HCT116 (cell line): Measurements from ENCODE around the gene PFKM. TPM values are rescaled to one million over a fixed set of nuclear protein-coding genes. Genes with fewer than 3 reads are reported as not detected.

ENCODE experiments used
- ATAC-seq: fragments of 200-7000 bp; cut with Tn5 transposase; 2 replicates; pipeline ENCODE4 v1.9.1; 2020; ENCODE audit warnings: mild to moderate bottlenecking, moderate library complexity
- BruUV-seq: library from RNA; stranded (reverse); fragments of 400-500 nt; replicated peaks from 2 replicates; lab custom pipeline; 2021; lab: Mats Ljungman, UMichigan
- CTCF ChIA-PET: fragments of 300-600 bp; sonication (Branson Sonifier 250); formaldehyde crosslinking; loops from one replicate; lab custom pipeline; 2021; ENCODE audit warnings: antibody characterized with exemption; lab: Charles Lee
- POLR2A ChIA-PET: fragments of 300-600, 350-600 bp; sonication (Branson Sonifier 250); formaldehyde crosslinking; loops from one replicate; lab custom pipeline; 2021; ENCODE audit warnings: antibody characterized with exemption; lab: Charles Lee
- RAD21 ChIA-PET, 2 experiments: fragments of 300-600 bp; sonication (Branson Sonifier 250); formaldehyde crosslinking; loops; one replicate each; lab custom pipeline; 2023; ENCODE audit warnings: low total read pairs in 2 of 2; ENCODE audit not compliant: uncharacterized antibody in 2 of 2, unreplicated experiment in 2 of 2, low non-redundant PET in 1 of 2; lab: Charles Lee
- DNase-seq: peaks from one replicate; pipeline ENCODE4 v3.0.0-alpha.2; 2010; ENCODE audit warnings: low read depth, low spot score
- H2AFZ ChIP-seq: fragments of 200-600 bp; shearing (Covaris generic), sonication (generic); 2 replicates; pipeline ENCODE4 v1.6.1; 2017; ENCODE audit warnings: low read depth, mixed run types, mixed read lengths, antibody characterized with exemption, low read length; ENCODE audit not compliant: poor library complexity, severe bottlenecking
- H3K27ac ChIP-seq: 2 replicates; pipeline ENCODE4 v1.5.1; 2012; ENCODE audit warnings: low read depth, low read length
- H3K27me3 ChIP-seq: fragments of 200-600 bp; sonication (generic); 2 replicates; pipeline ENCODE4 v1.6.1; 2016; ENCODE audit warnings: mixed run types, low read length, mixed read lengths; ENCODE audit not compliant: insufficient read depth
- H3K36me3 ChIP-seq, 2 experiments: fragments of 200-500 bp in 1 of 2; fragments of 200-600 bp in 1 of 2; sonication (Bioruptor generic) in 1 of 2; sonication (generic) in 1 of 2; 2 replicates each; pipeline versions ENCODE4 v1.5.1 to v1.6.1; 2014 to 2016; ENCODE audit warnings: low read length in 2 of 2, inconsistent platforms in 1 of 2, mixed read lengths in 1 of 2, mixed run types in 1 of 2; ENCODE audit not compliant: insufficient read depth in 2 of 2, control insufficient read depth in 1 of 2
- H3K4me1 ChIP-seq, 2 experiments: fragments of 200-600 bp in 1 of 2; sonication (generic) in 1 of 2; 2 replicates each; pipeline versions ENCODE4 v1.5.1 to v1.6.1; 2012 to 2017; ENCODE audit warnings: low read length in 2 of 2, inconsistent platforms in 1 of 2, mild to moderate bottlenecking in 1 of 2, mixed read lengths in 1 of 2, mixed run types in 1 of 2, moderate library complexity in 1 of 2; ENCODE audit not compliant: insufficient read depth in 2 of 2, control insufficient read depth in 1 of 2
- H3K4me2 ChIP-seq: fragments of 200-600 bp; sonication (generic); 2 replicates; pipeline ENCODE4 v1.6.1; 2017; ENCODE audit warnings: mixed run types, low read length, mixed read lengths
- H3K4me3 ChIP-seq, 2 experiments: fragments of 200-600 bp in 1 of 2; sonication (generic) in 1 of 2; replicated peaks in 1 of 2; 2 replicates each; pipeline ENCODE4 v1.5.1; 2011 to 2016; ENCODE audit warnings: low read length in 2 of 2, control low read depth in 1 of 2, low read depth in 1 of 2, mild to moderate bottlenecking in 1 of 2, mixed read lengths in 1 of 2, mixed run types in 1 of 2
- H3K79me2 ChIP-seq: fragments of 200-600 bp; sonication (generic); 2 replicates; pipeline ENCODE4 v1.6.1; 2017; ENCODE audit warnings: mild to moderate bottlenecking, mixed run types, low read length, moderate library complexity, mixed read lengths; ENCODE audit not compliant: insufficient read depth
- H3K9ac ChIP-seq: fragments of 200-600 bp; sonication (generic); 2 replicates; pipeline ENCODE4 v1.6.1; 2016; ENCODE audit warnings: low read length, mixed read lengths
- H3K9me2 ChIP-seq: fragments of 200-600 bp; sonication (generic), shearing (Covaris generic); 2 replicates; pipeline ENCODE4 v1.6.1; 2017; ENCODE audit warnings: mixed run types, mild to moderate bottlenecking, moderate library complexity; ENCODE audit not compliant: insufficient read depth
- H3K9me3 ChIP-seq, 2 experiments: fragments of 200-500 bp in 1 of 2; fragments of 200-600 bp in 1 of 2; sonication (Bioruptor generic) in 1 of 2; sonication (generic) in 1 of 2; 2 replicates each; pipeline ENCODE4 v1.6.1; 2014 to 2017; ENCODE audit warnings: low read length in 2 of 2, mixed read lengths in 2 of 2, inconsistent platforms in 1 of 2, low read depth in 1 of 2, mild to moderate bottlenecking in 1 of 2, mixed run types in 1 of 2, moderate library complexity in 1 of 2; ENCODE audit not compliant: control insufficient read depth in 1 of 2, insufficient read depth in 1 of 2
- H4K20me1 ChIP-seq: fragments of 200-600 bp; sonication (generic), shearing (Covaris generic); 2 replicates; pipeline ENCODE4 v1.6.1; 2017; ENCODE audit warnings: mixed run types, mild to moderate bottlenecking, moderate library complexity; ENCODE audit not compliant: insufficient read depth
- ATF3 ChIP-seq: IDR thresholded peaks from 2 replicates; pipeline ENCODE4 v1.6.1; 2012
- CBX3 ChIP-seq: IDR thresholded peaks from 2 replicates; pipeline ENCODE4 v1.6.1; 2012; ENCODE audit warnings: low read depth
- CEBPB ChIP-seq: IDR thresholded peaks from 2 replicates; pipeline ENCODE4 v1.6.1; 2012; ENCODE audit warnings: low read depth
- ELF1 ChIP-seq: IDR thresholded peaks from 2 replicates; pipeline ENCODE4 v1.6.1; 2012; ENCODE audit warnings: low read depth, borderline replicate concordance
- EZH2 ChIP-seq: fragments of 200-600 bp; sonication (generic); IDR thresholded peaks from 2 replicates; pipeline ENCODE4 v1.6.1; 2017; ENCODE audit warnings: antibody characterized with exemption, mixed run types
- JUND ChIP-seq: IDR thresholded peaks from 2 replicates; pipeline ENCODE4 v1.6.1; 2012
- MAX ChIP-seq: IDR thresholded peaks from 2 replicates; pipeline ENCODE4 v1.6.1; 2012
- POLR2A ChIP-seq: IDR thresholded peaks from 2 replicates; pipeline ENCODE4 v1.7.0; 2011; ENCODE audit warnings: borderline replicate concordance; ENCODE audit not compliant: insufficient read depth, insufficient read length; ENCODE audit errors: extremely low read depth
- POLR2AphosphoS5 ChIP-seq: IDR thresholded peaks from 2 replicates; pipeline ENCODE4 v1.6.1; 2011; ENCODE audit warnings: mild to moderate bottlenecking, low read depth, low read length, moderate library complexity
- RAD21 ChIP-seq: IDR thresholded peaks from 2 replicates; pipeline ENCODE4 v1.6.1; 2012; ENCODE audit warnings: low read depth, mild to moderate bottlenecking
- REST ChIP-seq: IDR thresholded peaks from 2 replicates; pipeline ENCODE4 v1.6.1; 2012; ENCODE audit warnings: low read depth
- SIN3A ChIP-seq: IDR thresholded peaks from 2 replicates; pipeline ENCODE4 v1.6.1; 2012; ENCODE audit warnings: low read depth
- SP1 ChIP-seq: IDR thresholded peaks from 2 replicates; pipeline ENCODE4 v1.6.1; 2012; ENCODE audit warnings: low read depth
- SRF ChIP-seq: IDR thresholded peaks from 2 replicates; pipeline ENCODE4 v1.6.1; 2012; ENCODE audit warnings: low read depth
- YY1 ChIP-seq: IDR thresholded peaks from 2 replicates; pipeline ENCODE4 v1.6.1; 2011; ENCODE audit warnings: low read length, low read depth, moderate library complexity, mild to moderate bottlenecking; ENCODE audit not compliant: insufficient replicate concordance; ENCODE audit errors: extremely low read depth
- intact Hi-C: fragments of 100-400 bp; cut with micrococcal nuclease; formaldehyde crosslinking; loops from 2 replicates; pipeline ENCODE4 v1.10.0; 2022
- total RNA-seq: library from RNA; stranded (reverse); gene quantifications from one replicate; pipeline ENCODE4 v1.2.1, GENCODE V29; 2021; ENCODE audit not compliant: unreplicated experiment
- TF ChIP-seq, protein P1 (sequence below): IDR thresholded peaks from 2 replicates; pipeline ENCODE4 v1.6.1; 2011; ENCODE audit warnings: mild to moderate bottlenecking, low read length, moderate library complexity; ENCODE audit not compliant: insufficient replicate concordance; ENCODE audit errors: extremely low read depth

PFKM gene
- total RNA-seq, 1 experiment from 2014 or later, result 144 TPM

DNA sequence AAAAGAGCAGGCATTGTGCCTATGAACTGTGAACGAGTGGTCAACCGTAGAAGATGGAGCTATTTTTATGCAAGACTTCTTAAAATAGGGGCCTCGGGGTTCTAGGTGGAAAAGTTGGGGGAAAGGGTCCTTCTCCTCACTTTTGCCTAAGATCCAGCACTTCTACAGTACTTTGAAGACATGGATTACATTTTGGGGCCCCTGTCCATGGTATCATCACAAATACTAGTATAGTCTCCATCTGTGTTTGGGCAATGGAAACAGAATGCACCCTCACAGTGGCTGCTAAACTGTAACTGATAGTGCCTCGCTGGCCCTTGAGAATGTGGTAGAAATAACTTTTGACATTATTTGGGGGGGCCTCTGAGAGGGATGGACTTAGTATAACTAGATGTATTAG lies 58.8 kb downstream of the PFKM start:
- no peak overlapping the region for H3K27ac ChIP-seq
- no peaks in the 10 kb centered on the region for H4K20me1 ChIP-seq
- H3K27me3 ChIP-seq, result peaks cover 24% of the 10 kb centered on the region; the same call in 1 of the 2 replicates
- no peaks in the 10 kb centered on the region for H3K9me3 ChIP-seq
- no peak overlapping the region for H3K9ac ChIP-seq
- no TSS peak for BruUV-seq
- CTCF ChIA-PET, result interaction anchor here (1.0 kb wide), 1 partner anchor 19 kb away, joined by 3 read pairs; no protein-coding TSS in a partner anchor
- no peaks in the 10 kb centered on the region for H3K79me2 ChIP-seq
- no peak for DNase-seq
- intact Hi-C loops, result no loop called here
- TF ChIP-seq SIN3A, result no peak
- no peak for TF ChIP-seq POLR2A
- TF ChIP-seq CBX3, result no peak
- TF ChIP-seq EZH2, result no peak
- no peak for TF ChIP-seq ATF3
- TF ChIP-seq CEBPB, result no peak
- TF ChIP-seq YY1, result no peak
- TF ChIP-seq ELF1, result no peak
- TF ChIP-seq POLR2AphosphoS5, result no peak
- TF ChIP-seq REST, result no peak; the same call in 1 of the 2 replicates
- TF ChIP-seq SRF, result no peak
- no peak for TF ChIP-seq SP1
- no peak for TF ChIP-seq MAX
- no peak for TF ChIP-seq JUND
- TF ChIP-seq, protein P1, sequence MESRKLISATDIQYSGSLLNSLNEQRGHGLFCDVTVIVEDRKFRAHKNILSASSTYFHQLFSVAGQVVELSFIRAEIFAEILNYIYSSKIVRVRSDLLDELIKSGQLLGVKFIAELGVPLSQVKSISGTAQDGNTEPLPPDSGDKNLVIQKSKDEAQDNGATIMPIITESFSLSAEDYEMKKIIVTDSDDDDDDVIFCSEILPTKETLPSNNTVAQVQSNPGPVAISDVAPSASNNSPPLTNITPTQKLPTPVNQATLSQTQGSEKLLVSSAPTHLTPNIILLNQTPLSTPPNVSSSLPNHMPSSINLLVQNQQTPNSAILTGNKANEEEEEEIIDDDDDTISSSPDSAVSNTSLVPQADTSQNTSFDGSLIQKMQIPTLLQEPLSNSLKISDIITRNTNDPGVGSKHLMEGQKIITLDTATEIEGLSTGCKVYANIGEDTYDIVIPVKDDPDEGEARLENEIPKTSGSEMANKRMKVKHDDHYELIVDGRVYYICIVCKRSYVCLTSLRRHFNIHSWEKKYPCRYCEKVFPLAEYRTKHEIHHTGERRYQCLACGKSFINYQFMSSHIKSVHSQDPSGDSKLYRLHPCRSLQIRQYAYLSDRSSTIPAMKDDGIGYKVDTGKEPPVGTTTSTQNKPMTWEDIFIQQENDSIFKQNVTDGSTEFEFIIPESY, result no peak
- no peak for TF ChIP-seq RAD21
- TF ChIP-seq, all 23 proteins: peak for 0
- Histone ChIP-seq H3K36me3 (no peaks in the 10 kb centered on the region), H3K4me1 (peaks cover 7 to 13% of the 10 kb centered on the region in 2 experiments; a peak in 3 of 4 replicates), H2AFZ (no peak overlapping the region), H3K9me2 (no peaks in the 10 kb centered on the region), H3K4me3 (no peak overlapping the region), H3K4me2 (no peak overlapping the region)
- ChIA-PET RAD21 (no interaction called here), POLR2A (no interaction called here)
- ATAC-seq, result no peak
